K562 (cell line): Measurements from ENCODE around the gene GPR180. TPM values are rescaled to one million over a fixed set of nuclear protein-coding genes. Genes with fewer than 3 reads are reported as not detected.
A peak's percentile ranks its signal among the peaks of the same experiment; 100 is the strongest.

ENCODE experiments used
- ATAC-seq: fragments of 200-7000 bp; cut with Tn5 transposase; 3 replicates; pipeline ENCODE4 v1.9.1; 2020; ENCODE audit warnings: moderate library complexity
- BruUV-seq: library from RNA; stranded (reverse); fragments of 400-500 nt; replicated peaks from 2 replicates; lab custom pipeline; 2021; lab: Mats Ljungman, UMichigan
- CTCF ChIA-PET: fragments of 300-600 bp; formaldehyde crosslinking; extraction: SDS; loops from one replicate; lab custom pipeline; 2021; ENCODE audit warnings: low intra/inter-chr PET ratio; lab: Yijun Ruan, JAX
- POLR2A ChIA-PET: fragments of 300-600, 350-650 bp; sonication (Branson Sonifier 250); formaldehyde crosslinking; extraction: SDS; loops from one replicate; lab custom pipeline; 2021; ENCODE audit warnings: antibody characterized with exemption, inconsistent platforms; lab: Yijun Ruan, JAX
- DNase-seq, 4 experiments: peaks; one replicate each; pipeline versions ENCODE4 v3.0.0 to v3.0.0-alpha.2; 2011 to 2018; ENCODE audit warnings: low spot score in 3 of 4, mixed read lengths in 3 of 4; ENCODE audit errors: extremely low read depth in 1 of 4
- FAIRE-seq: peaks from 2 replicates; lab custom pipeline; 2011; peaks lifted over from hg19 to GRCh38; lab: Jason Lieb, UNC
- H2AFZ ChIP-seq: 2 replicates; pipeline ENCODE4 v1.6.0; 2011; ENCODE audit warnings: low read depth, low read length, control low read depth, inconsistent platforms
- H3K27ac ChIP-seq: fragments of 200-600 bp; 3 replicates; pipeline ENCODE4 v1.8.0; 2011; ENCODE audit warnings: low read depth, mild to moderate bottlenecking, control low read depth, inconsistent platforms, low read length, moderate library complexity, mixed read lengths; ENCODE audit errors: extremely low read depth
- H3K27me3 ChIP-seq, 2 experiments: fragments of 300-600 bp in 1 of 2; 2 replicates in 1 of 2; 3 replicates in 1 of 2; pipeline versions ENCODE4 v1.6.0 to v1.8.0; 2011; ENCODE audit warnings: inconsistent platforms in 2 of 2, low read length in 2 of 2, mild to moderate bottlenecking in 1 of 2, mixed read lengths in 1 of 2, moderate library complexity in 1 of 2; ENCODE audit not compliant: control insufficient read depth in 2 of 2, insufficient read depth in 2 of 2
- H3K36me3 ChIP-seq: fragments of 300-600 bp; 3 replicates; pipeline ENCODE4 v1.8.0; 2011; ENCODE audit warnings: mild to moderate bottlenecking, low read length, inconsistent platforms; ENCODE audit not compliant: control insufficient read depth, insufficient read depth
- H3K4me1 ChIP-seq, 2 experiments: fragments of 200-600 bp in 1 of 2; replicated peaks in 1 of 2; 2 replicates in 1 of 2; 3 replicates in 1 of 2; pipeline versions ENCODE4 v1.5.1 to v1.8.0; 2011; ENCODE audit warnings: inconsistent platforms in 2 of 2, low read length in 2 of 2, mild to moderate bottlenecking in 1 of 2, mixed read lengths in 1 of 2, moderate library complexity in 1 of 2; ENCODE audit not compliant: control insufficient read depth in 2 of 2, insufficient read depth in 2 of 2
- H3K4me2 ChIP-seq: 2 replicates; pipeline ENCODE4 v1.6.1; 2011; ENCODE audit warnings: low read length, control low read depth, inconsistent platforms, mixed read lengths; ENCODE audit not compliant: insufficient read depth
- H3K4me3 ChIP-seq: fragments of 200-600 bp; sonication (generic), shearing (Covaris generic); 2 replicates; pipeline ENCODE4 v1.5.1; 2016; ENCODE audit warnings: control low read depth, inconsistent platforms
- H3K79me2 ChIP-seq: fragments of 200-600 bp; 3 replicates; pipeline ENCODE4 v1.8.0; 2011; ENCODE audit warnings: low read length, inconsistent platforms; ENCODE audit not compliant: control insufficient read depth, insufficient read depth
- H3K9ac ChIP-seq, 2 experiments: 2 replicates each; pipeline versions ENCODE4 v1.6.0 to v1.6.1; 2011; ENCODE audit warnings: low read depth in 2 of 2, low read length in 2 of 2, control low read depth in 1 of 2, inconsistent platforms in 1 of 2, mild to moderate bottlenecking in 1 of 2, mixed read lengths in 1 of 2; ENCODE audit not compliant: insufficient read depth in 1 of 2
- H3K9me1 ChIP-seq: one replicate; pipeline ENCODE4 v1.6.0; 2011; ENCODE audit warnings: inconsistent platforms, mild to moderate bottlenecking, low read length, moderate library complexity; ENCODE audit not compliant: control insufficient read depth, insufficient read depth
- H3K9me3 ChIP-seq: replicated peaks from 2 replicates; pipeline ENCODE4 v1.5.1; 2011; ENCODE audit warnings: low read depth, low read length, inconsistent platforms; ENCODE audit not compliant: control insufficient read depth, insufficient read depth
- H4K20me1 ChIP-seq: replicated peaks from 2 replicates; pipeline ENCODE4 v1.6.1; 2011; ENCODE audit warnings: low read length, inconsistent platforms, mixed read lengths; ENCODE audit not compliant: control insufficient read depth, insufficient read depth
- ARID4B ChIP-seq: sonication (generic); formaldehyde crosslinking; IDR thresholded peaks from 2 replicates; pipeline ENCODE4 v1.8.0; 2022; ENCODE audit warnings: mild to moderate bottlenecking, missing genetic modification reagents
- ARNT ChIP-seq, 2 experiments: fragments of 450-650 bp; IDR thresholded peaks; 2 replicates each; pipeline ENCODE4 v1.6.1; 2016; ENCODE audit warnings: mild to moderate bottlenecking in 1 of 2
- BACH1 ChIP-seq: fragments of 200-800 bp; sonication (Bioruptor generic); IDR thresholded peaks from 2 replicates; pipeline ENCODE4 v1.6.1; 2016; ENCODE audit warnings: missing genetic modification characterization, missing compliant biosample characterization
- CREM ChIP-seq: IDR thresholded peaks from 2 replicates; pipeline ENCODE4 v1.6.1; 2014; ENCODE audit warnings: antibody characterized with exemption, low read depth
- GTF3C2 ChIP-seq: IDR thresholded peaks from 3 replicates; pipeline ENCODE4 v1.6.1; 2011; ENCODE audit warnings: borderline replicate concordance, mild to moderate bottlenecking, moderate library complexity; ENCODE audit not compliant: insufficient read length; ENCODE audit errors: extremely low read depth
- HDAC8 ChIP-seq: fragments of 450-650 bp; IDR thresholded peaks from 2 replicates; pipeline ENCODE4 v1.6.1; 2016; ENCODE audit warnings: mild to moderate bottlenecking, missing genetic modification characterization, moderate library complexity, missing compliant biosample characterization
- MXI1 ChIP-seq: IDR thresholded peaks from 2 replicates; pipeline ENCODE4 v1.6.1; 2011; ENCODE audit warnings: low read depth, mild to moderate bottlenecking, improper control_type of control experiment, low read length
- NRF1 ChIP-seq, 2 experiments: fragments of 450-650 bp; IDR thresholded peaks in 1 of 2; conservative IDR thresholded peaks in 1 of 2; 2 replicates each; pipeline ENCODE4 v1.6.1; 2014; ENCODE audit warnings: mild to moderate bottlenecking in 2 of 2
- TAF7 ChIP-seq: fragments of 450-650 bp; IDR thresholded peaks from 2 replicates; pipeline ENCODE4 v1.6.1; 2016; ENCODE audit warnings: missing genetic modification characterization, missing compliant biosample characterization
- XRCC4 ChIP-seq: IDR thresholded peaks from one replicate; pipeline ENCODE4 v1.6.1; 2011; ENCODE audit not compliant: insufficient read depth, insufficient read length; ENCODE audit errors: extremely low read depth
- ZNF398 ChIP-seq: fragments of 250-450 bp; sonication (Bioruptor Pico); IDR thresholded peaks from 2 replicates; pipeline ENCODE4 v1.8.0; 2021; ENCODE audit warnings: moderate library complexity, mild to moderate bottlenecking, inconsistent platforms
- WGBS: fragments of 100-300 bp; shearing (Covaris generic); methylation state at CpG from one replicate; pipeline ENCODE4 v1.1.6; 2016; ENCODE audit warnings: low coverage, mixed read lengths; ENCODE audit not compliant: insufficient coverage; ENCODE audit errors: missing lambda C conversion rate; 5-methylcytosine and 5-hydroxymethylcytosine counted together
- in situ Hi-C: fragments of 300-500 bp; cut with MboI; formaldehyde crosslinking; loops from 4 replicates; pipeline ENCODE4 v1.15.0; 2018; ENCODE audit warnings: inconsistent platforms, mixed read lengths
- intact Hi-C: fragments of 100-400 bp; cut with micrococcal nuclease; formaldehyde crosslinking; loops from 2 replicates; pipeline ENCODE4 v1.14.2; 2022
- polyA plus RNA-seq, 8 experiments: library from polyadenylated mRNA; depleted of rRNA in 4 of 8; stranded (reverse) in 5 of 8; unstranded in 3 of 8; fragments of >200 nt; fragmentation: Nextera tagmentation in 2 of 8; fragmentation: Illumina TruSeq in 1 of 8; extraction: Ambion mirVana in 2 of 8; extraction: Trizol in 1 of 8; gene quantifications; 2 replicates each; pipeline versions ENCODE4 v1.2.1 to v1.2.3, GENCODE V29; 2011 to 2014; ENCODE audit warnings: inconsistent platforms in 1 of 8, missing spikeins in 1 of 8
- total RNA-seq, 7 experiments: library from RNA; depleted of rRNA in 6 of 7; stranded (reverse); fragments of >200 nt in 6 of 7; fragmentation: Illumina TruSeq in 2 of 7; extraction: Trizol in 2 of 7; gene quantifications; 2 replicates each; pipeline versions ENCODE4 v1.2.1 to v1.2.3, GENCODE V29; 2011 to 2021; ENCODE audit warnings: low replicate concordance in 1 of 7

Gene GPR180
- total and polyA plus RNA-seq, 9 of the 15 experiments (the other 6 are each of a cell fraction or from before 2014, with no cell fraction given): 0.77 to 4.1 (median 1.8) TPM

- TF ChIP-seq ARID4B (CRISPR knock-in tag) (no peak), ZNF398 (CRISPR knock-in tag) (no peak)
Observed at GRCh38 chr13:94677799-94678198, 76.1 kb downstream of the GPR180 start (continued).

GRCh38 chr13:94678845-94679244 is 77.2 kb downstream of the GPR180 start:
- Histone ChIP-seq H3K9me3 (no peaks in the 10 kb centered on the region), H3K79me2 (no peaks in the 10 kb centered on the region), H2AFZ (peak overlapping the region; percentile 58; the same call in 1 of the 2 replicates), H3K4me2 (no peak overlapping the region), H3K9me1 (no peaks in the 10 kb centered on the region), H3K9ac (no peak overlapping the region), H3K27ac (no peak overlapping the region), H3K4me3 (no peak overlapping the region), H3K36me3 (no peaks in the 10 kb centered on the region), H3K4me1 (peaks cover 4 to 6% of the 10 kb centered on the region in 2 experiments; a peak in 3 of 5 replicates), H4K20me1 (no peaks in the 10 kb centered on the region), H3K27me3 (no peaks in the 10 kb centered on the region)
- CTCF ChIA-PET: no interaction called here
- in situ Hi-C loops: no loop called here
- FAIRE-seq: no peak
- no peak for DNase-seq
- intact Hi-C loops: no loop called here
- no TSS peak for BruUV-seq
- 43% methylated on average over 2 of the region's 2 CpGs for WGBS
- POLR2A ChIA-PET: no interaction called here
- ATAC-seq: no peak
- TF ChIP-seq XRCC4: no peak
- no peak for TF ChIP-seq MXI1
- no peak for TF ChIP-seq NRF1 (conservative IDR thresholded peaks at IDR 0.05 in 1 of 2, IDR thresholded peaks at IDR 0.05 in 1 of 2)
- TF ChIP-seq ARNT (IDR thresholded peaks at IDR 0.05): no peak
- TF ChIP-seq BACH1 (tag): no peak
- TF ChIP-seq CREM: no peak
- TF ChIP-seq GTF3C2: no peak
- TF ChIP-seq HDAC8: no peak
- no peak for TF ChIP-seq TAF7
